ENCODE results near the gene SIK1.

DNA sequence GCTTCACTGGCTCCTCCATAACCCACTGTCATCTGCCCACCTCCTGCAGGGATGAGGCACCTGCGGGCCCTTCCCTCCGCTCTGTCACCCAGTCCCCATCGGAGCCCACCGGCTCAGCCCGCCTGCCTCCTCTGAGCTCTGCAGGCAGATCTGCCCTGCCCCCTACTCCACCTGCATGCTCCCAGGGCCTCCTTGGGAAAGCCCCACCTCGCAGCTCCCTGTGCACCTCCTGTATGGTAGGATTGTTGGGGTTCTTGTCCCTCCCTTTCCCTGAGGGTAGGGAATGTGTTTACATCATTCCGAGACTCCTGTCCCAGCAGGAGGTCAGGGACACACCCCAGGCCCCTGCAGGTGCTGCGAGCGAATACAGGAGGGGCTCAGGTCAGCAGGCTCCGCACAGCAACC lies 50.5 kb downstream of the SIK1 start:
- TF ChIP-seq CTCF (IDR thresholded peaks at IDR 0.05) (no peak), RARB (CRISPR knock-in tag; IDR thresholded peaks at IDR 0.05) (no peak), HMGXB4 (CRISPR knock-in tag; IDR thresholded peaks at IDR 0.05; ENCODE audit: borderline replicate concordance) (no peak), JUN (IDR thresholded peaks at IDR 0.05) (no peak)

Data from A549 (cell line).